Esophagus muscularis mucosa (tissue), 4 donors: ENCODE results near the gene SLC14A1. TPM values are rescaled to one million over a fixed set of nuclear protein-coding genes. Genes with fewer than 3 reads are reported as not detected.

Experiments
- DNase-seq: peaks from one replicate; pipeline ENCODE4 v3.0.0-alpha.2; 2017; ENCODE audit errors: extremely low spot score
- H3K27ac ChIP-seq, 4 donors: fragments of 200-600 bp; sonication (generic); replicated peaks in 1 of 4; 1 replicate in 3 of 4; 2 replicates in 1 of 4; pipeline ENCODE4 v1.5.1; 2016 to 2019; ENCODE audit warnings: mild to moderate bottlenecking in 1 of 4
- H3K27me3 ChIP-seq, 4 donors: fragments of 200-600 bp; sonication (generic); one replicate each; pipeline versions ENCODE4 v1.5.1 to v1.6.0; 2016 to 2019
- H3K36me3 ChIP-seq, 4 donors: fragments of 200-600 bp; sonication (generic); one replicate each; pipeline ENCODE4 v1.5.1; 2016 to 2019
- H3K4me1 ChIP-seq, 4 donors: fragments of 200-600 bp; sonication (generic); one replicate each; pipeline ENCODE4 v1.5.1; 2016 to 2019
- H3K4me3 ChIP-seq, 4 donors: fragments of 200-600 bp; sonication (generic); 1 replicate in 2 of 4; 2 replicates in 2 of 4; pipeline ENCODE4 v1.5.1; 2016 to 2019; ENCODE audit warnings: mild to moderate bottlenecking in 4 of 4, moderate library complexity in 1 of 4
- H3K9me3 ChIP-seq, 4 donors: fragments of 200-600 bp; sonication (generic); 1 replicate in 3 of 4; 2 replicates in 1 of 4; pipeline ENCODE4 v1.5.1; 2016 to 2019
- EP300 ChIP-seq: sonication (generic); formaldehyde crosslinking; IDR thresholded peaks from one replicate; pipeline ENCODE4 v1.6.1; 2017; ENCODE audit warnings: antibody characterized with exemption
- POLR2A ChIP-seq: fragments of 450-650 bp; IDR thresholded peaks from one replicate; pipeline ENCODE4 v1.6.1; 2017; ENCODE audit warnings: antibody characterized with exemption, moderate library complexity, mild to moderate bottlenecking, low read depth
- POLR2AphosphoS5 ChIP-seq, 2 donors: sonication (generic); formaldehyde crosslinking; IDR thresholded peaks; one replicate each; pipeline ENCODE4 v1.6.1; 2017; ENCODE audit warnings: antibody characterized with exemption in 2 of 2
- WGBS: methylation state at CpG from one replicate; pipeline ENCODE4 v1.1.5; 2018; 5-methylcytosine and 5-hydroxymethylcytosine counted together
- intact Hi-C: fragments of 100-400 bp; cut with DNase I; formaldehyde crosslinking; loops from one replicate; pipeline ENCODE4 v1.15.1; 2023
- total RNA-seq, 4 donors: library from RNA; depleted of rRNA; stranded (reverse); fragments of >200 nt; gene quantifications; one replicate each; pipeline versions ENCODE4 v1.1.0 to v1.2.1, GENCODE V29; 2016
- TF ChIP-seq, protein P1 (sequence below), 3 experiments: fragments of 200-600 bp in 2 of 3; fragments of 450-650 bp in 1 of 3; sonication (generic) in 2 of 3; IDR thresholded peaks; one replicate each; pipeline ENCODE4 v1.5.1; 2017 to 2019; ENCODE audit warnings: antibody characterized with exemption in 3 of 3, mild to moderate bottlenecking in 2 of 3, moderate library complexity in 1 of 3

The SLC14A1 gene
- total RNA-seq, 4 donors from 2014 or later: 0.42 to 4.8 (median 1.5) TPM

DNA sequence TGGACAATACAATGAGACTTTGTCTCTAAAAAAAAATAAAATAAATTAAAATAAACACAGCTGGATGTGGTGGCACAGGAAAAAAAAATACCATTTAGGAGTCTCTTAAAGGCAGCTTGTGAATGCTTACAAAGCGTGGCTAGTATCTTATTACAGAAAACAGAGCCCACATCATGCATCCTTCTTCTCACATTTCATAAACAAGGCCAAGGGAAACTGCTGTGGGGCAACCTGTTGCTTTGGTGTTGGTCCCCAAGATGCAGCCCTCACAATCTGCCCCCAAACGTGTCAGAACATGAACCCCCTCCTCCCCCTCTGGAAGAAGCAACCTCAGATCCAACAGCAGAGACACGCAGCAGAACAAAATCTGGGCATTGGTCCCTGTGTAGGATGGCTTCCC, 2.6 kb downstream of the SLC14A1 start:
- Histone ChIP-seq H3K27ac (no peak overlapping the region), H3K4me1 (peaks cover 0 to 3% (median 0%) of the 10 kb centered on the region in 4 donors), H3K27me3 (peaks cover 0 to 3% (median 0%) of the 10 kb centered on the region in 4 donors), H3K9me3 (no peaks in the 10 kb centered on the region), H3K36me3 (no peaks in the 10 kb centered on the region), H3K4me3 (no peak overlapping the region)
- no peak for DNase-seq
- WGBS: 67% methylated on average over 3 of the region's 3 CpGs
- intact Hi-C loops: no loop called here
- TF ChIP-seq POLR2AphosphoS5 (IDR thresholded peaks at IDR 0.05) (no peak), EP300 (no peak), POLR2A (no peak)
- TF ChIP-seq, protein P1, sequence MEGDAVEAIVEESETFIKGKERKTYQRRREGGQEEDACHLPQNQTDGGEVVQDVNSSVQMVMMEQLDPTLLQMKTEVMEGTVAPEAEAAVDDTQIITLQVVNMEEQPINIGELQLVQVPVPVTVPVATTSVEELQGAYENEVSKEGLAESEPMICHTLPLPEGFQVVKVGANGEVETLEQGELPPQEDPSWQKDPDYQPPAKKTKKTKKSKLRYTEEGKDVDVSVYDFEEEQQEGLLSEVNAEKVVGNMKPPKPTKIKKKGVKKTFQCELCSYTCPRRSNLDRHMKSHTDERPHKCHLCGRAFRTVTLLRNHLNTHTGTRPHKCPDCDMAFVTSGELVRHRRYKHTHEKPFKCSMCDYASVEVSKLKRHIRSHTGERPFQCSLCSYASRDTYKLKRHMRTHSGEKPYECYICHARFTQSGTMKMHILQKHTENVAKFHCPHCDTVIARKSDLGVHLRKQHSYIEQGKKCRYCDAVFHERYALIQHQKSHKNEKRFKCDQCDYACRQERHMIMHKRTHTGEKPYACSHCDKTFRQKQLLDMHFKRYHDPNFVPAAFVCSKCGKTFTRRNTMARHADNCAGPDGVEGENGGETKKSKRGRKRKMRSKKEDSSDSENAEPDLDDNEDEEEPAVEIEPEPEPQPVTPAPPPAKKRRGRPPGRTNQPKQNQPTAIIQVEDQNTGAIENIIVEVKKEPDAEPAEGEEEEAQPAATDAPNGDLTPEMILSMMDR (IDR thresholded peaks at IDR 0.05): no peak

DNA sequence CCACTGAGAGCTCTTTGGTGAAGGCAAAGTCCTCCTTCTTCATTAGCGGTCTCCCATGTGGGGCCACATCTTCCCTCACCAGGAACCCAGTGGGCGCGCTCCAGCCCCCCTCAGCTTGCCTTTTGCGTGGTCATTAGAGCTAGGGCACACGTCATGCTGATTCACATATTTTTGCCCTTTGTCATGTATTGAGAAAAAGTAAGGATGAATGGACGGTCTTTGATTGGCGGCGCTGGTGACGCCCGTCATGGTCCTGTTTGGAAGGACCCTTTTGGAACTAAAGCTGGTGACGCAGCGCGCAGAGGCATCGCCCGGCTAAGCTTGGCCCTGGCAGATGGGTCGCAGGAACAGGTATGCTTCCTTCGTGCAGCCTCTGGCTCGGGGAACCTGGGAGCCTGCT, 3.1 kb downstream of the SLC14A1 start:
- intact Hi-C loops: no loop called here
- no peak for DNase-seq
- Histone ChIP-seq H3K27ac (no peak overlapping the region), H3K9me3 (no peaks in the 10 kb centered on the region), H3K36me3 (no peaks in the 10 kb centered on the region), H3K4me1 (peaks cover 0 to 3% (median 0%) of the 10 kb centered on the region in 4 donors), H3K4me3 (no peak overlapping the region), H3K27me3 (no peaks in the 10 kb centered on the region)
- TF ChIP-seq, protein P1 (IDR thresholded peaks at IDR 0.05): no peak
- no peak for TF ChIP-seq EP300
- no peak for TF ChIP-seq POLR2AphosphoS5 (IDR thresholded peaks at IDR 0.05)
- TF ChIP-seq POLR2A: no peak
- 95% methylated on average over 18 of the region's 18 CpGs for WGBS

DNA sequence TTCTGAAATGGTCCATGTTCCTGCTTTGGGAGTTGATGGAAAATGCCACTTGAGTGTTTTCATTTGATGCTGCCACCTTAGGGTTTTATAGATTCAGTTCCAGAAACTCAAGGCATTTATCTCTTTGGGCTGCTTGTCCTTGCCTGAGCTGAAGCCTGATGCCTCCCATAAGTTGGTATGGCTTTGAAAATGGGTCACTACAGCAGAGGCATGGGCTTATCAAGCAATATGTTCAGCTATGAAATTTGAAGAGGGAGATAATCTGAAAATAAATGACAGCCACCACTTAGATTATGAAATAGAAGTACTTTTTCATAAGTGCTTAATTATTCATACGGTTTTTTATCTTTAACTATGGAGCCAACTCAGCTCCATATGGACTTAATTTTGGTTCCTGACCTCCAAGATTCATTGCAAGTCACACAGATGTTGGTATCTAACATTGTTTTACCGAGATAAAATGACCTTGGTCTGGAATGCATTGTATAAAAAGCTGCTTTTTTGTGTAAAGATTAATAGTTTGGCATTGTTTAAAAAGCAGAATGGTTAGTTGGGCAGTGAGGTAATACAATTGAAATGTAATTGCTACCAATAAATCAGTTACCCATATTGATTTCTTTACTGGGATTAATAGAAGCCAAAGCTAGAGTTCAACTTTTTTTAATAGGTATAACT, 4.5 kb downstream of the SLC14A1 start:
- intact Hi-C loops: no loop called here
- Histone ChIP-seq H3K27ac (no peak overlapping the region), H3K4me1 (no peaks in the 10 kb centered on the region), H3K9me3 (no peaks in the 10 kb centered on the region), H3K4me3 (no peak overlapping the region), H3K27me3 (no peaks in the 10 kb centered on the region), H3K36me3 (no peaks in the 10 kb centered on the region)
- 53% methylated on average over 2 of the region's 2 CpGs for WGBS
- TF ChIP-seq, protein P1 (IDR thresholded peaks at IDR 0.05): no peak
- TF ChIP-seq POLR2AphosphoS5 (IDR thresholded peaks at IDR 0.05): no peak
- TF ChIP-seq EP300: no peak
- no peak for TF ChIP-seq POLR2A
- no peak for DNase-seq

DNA sequence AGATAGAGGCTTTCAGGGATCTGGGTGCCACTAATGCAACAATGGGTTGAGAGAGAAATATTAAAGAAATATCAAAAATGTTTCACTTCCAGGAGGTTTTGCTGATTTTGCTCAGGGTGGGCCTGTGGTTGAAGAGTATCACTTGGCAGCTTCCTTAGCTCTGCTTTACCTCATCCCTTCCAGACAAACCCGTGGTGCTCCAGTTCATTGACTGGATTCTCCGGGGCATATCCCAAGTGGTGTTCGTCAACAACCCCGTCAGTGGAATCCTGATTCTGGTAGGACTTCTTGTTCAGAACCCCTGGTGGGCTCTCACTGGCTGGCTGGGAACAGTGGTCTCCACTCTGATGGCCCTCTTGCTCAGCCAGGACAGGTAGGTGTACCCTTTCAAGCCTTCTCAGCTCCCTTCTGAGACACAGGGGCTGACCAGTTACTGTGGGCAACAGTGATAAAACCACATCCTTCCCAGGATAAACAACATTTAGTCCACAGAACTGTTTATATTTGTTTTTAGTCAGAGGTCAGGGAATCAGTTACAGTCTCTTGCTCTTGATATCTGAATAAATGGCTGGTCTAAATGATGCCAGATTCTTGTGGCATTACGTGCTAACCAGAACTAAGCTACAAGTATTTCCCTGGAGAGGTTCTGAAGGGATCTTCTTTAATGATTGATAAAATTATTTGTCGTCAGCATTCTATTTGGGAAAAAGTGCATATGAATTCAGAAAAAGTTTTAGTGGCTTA, 7.0 kb downstream of the SLC14A1 start:
- no peak for DNase-seq
- Histone ChIP-seq H3K9me3 (no peaks in the 10 kb centered on the region), H3K27me3 (no peaks in the 10 kb centered on the region), H3K27ac (no peak overlapping the region), H3K4me3 (no peak overlapping the region), H3K4me1 (no peaks in the 10 kb centered on the region), H3K36me3 (no peaks in the 10 kb centered on the region)
- TF ChIP-seq POLR2AphosphoS5 (IDR thresholded peaks at IDR 0.05) (no peak), EP300 (no peak), POLR2A (no peak)
- TF ChIP-seq, protein P1 (IDR thresholded peaks at IDR 0.05): no peak
- 72% methylated on average over 5 of the region's 6 CpGs for WGBS
- intact Hi-C loops: no loop called here
